Myocyte (in vitro differentiated cells): ENCODE data around the gene SLC34A2. TPM values are rescaled to one million over a fixed set of nuclear protein-coding genes. Genes with fewer than 3 reads are reported as not detected.

ENCODE experiments used
- DNase-seq: peaks from one replicate; pipeline ENCODE4 v3.0.0-alpha.2; 2012; ENCODE audit warnings: low read depth
- total RNA-seq: library from RNA; depleted of rRNA; stranded (reverse); fragments of >200 nt; gene quantifications from 2 replicates; pipeline ENCODE4 v1.2.3, GENCODE V29; 2014

The SLC34A2 gene
- total RNA-seq, 1 donor from 2014 or later = not detected

DNA sequence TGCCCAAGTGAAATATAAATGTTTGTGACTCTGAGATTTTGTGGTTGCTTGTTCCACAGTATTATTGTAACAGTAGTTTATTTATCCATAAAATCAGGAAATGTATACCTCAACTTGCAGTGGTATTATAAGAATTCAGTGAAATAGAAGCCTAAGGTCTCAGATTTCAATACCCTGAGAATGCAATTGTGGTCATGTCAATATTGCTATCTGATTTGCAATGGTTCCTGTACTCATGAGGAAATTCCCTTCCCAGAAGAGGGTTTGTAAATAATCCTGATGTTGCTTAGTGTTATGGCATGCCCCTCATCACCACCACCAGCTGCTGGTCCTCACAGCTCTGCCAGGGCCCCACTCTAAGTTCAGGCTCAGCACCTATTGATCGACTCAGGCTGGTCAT lies 67.8 kb downstream of the SLC34A2 start:
- DNase-seq = no peak

DNA sequence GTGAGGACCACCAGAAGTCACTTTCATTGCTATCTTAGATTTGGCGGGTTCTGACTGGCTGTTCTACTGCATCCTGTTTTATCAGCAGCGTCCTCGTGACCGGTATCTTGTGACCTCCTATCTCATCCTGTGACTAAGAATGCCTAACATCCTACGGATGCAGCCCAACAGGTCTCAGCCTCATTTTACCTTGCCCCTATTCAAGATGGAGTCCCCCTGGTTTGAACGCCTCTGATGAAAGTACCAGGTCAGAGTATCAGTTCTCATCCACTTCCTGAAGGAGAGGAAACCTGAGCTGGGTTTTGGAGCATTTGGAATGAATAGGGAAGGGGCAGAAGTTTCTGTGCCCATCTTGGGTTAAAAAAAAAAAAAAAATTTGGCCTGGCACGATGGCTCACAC lies 70.2 kb downstream of the SLC34A2 start:
- DNase-seq = no peak

DNA sequence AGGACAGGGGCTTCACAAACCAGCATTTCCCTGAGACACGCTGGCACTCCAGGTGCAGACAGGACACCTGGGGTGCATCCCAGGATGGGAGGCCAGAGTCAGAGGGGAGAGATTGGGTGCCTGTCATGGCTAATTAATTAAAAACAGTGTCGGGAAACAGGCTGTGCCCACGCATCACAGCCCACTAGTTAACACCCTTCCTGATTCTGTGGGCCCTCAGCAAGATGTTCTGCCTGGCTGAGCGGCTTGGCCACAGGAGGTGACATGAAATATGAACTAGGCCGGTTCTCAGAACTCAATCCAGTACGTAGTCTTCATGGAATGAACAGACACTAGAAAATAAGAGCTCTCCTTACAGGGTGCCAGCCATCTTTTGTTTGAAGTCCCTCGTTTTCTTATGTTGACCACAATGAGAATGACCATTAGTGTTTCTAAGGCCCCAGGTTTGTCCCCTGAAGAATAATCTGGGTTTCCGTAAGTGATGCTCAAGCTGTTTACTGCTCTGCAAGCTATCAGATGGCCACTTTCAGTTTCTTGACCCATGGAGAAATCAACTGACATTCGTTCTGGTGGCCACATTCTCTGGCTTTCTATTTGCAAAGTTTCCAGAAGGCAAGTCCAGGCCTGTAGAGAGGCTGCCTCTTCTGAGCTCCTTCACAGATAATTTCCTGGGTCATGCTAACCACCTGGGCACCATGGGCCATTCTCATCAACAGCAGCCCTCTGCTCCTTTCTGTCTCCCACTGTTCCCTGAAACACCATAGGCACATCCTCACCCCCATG lies 72.3 kb downstream of the SLC34A2 start:
- no peak for DNase-seq

Other genes starting within 250 kb of the SLC34A2 start
- 6.8 and 7.9 TPM in 2 replicates for gene SEL1L3, start 207.1 kb downstream of the SLC34A2 start, total RNA-seq